GM19193 (cell line): ENCODE data around the gene AQP11.

ENCODE experiments used
- POLR2A ChIP-seq: IDR thresholded peaks from 4 replicates; pipeline ENCODE4 v1.6.1; 2011; ENCODE audit not compliant: insufficient read depth, insufficient read length; ENCODE audit errors: extremely low read depth

The AQP11 gene

GRCh38 chr11:77589521-77590193 lies at the start of gene AQP11:
TSS of gene AQP11 (plus strand) at chr11:77589953. CDS start at chr11:77589993, 40 bp downstream.
- TF ChIP-seq POLR2A = no peak

- no peak for TF ChIP-seq POLR2A
Measured at GRCh38 chr11:77542296-77542695, 47.5 kb upstream of the AQP11 start.

- no peak for TF ChIP-seq POLR2A
Measured at GRCh38 chr11:77547047-77547836, 42.5 kb upstream of the AQP11 start.

- no peak for TF ChIP-seq POLR2A
Measured at GRCh38 chr11:77547863-77548551, 41.7 kb upstream of the AQP11 start.

GRCh38 chr11:77548552-77549445 lies 41.0 kb upstream of the AQP11 start:
- TF ChIP-seq POLR2A = no peak

GRCh38 chr11:77557553-77557952 lies 32.2 kb upstream of the AQP11 start:
- no peak for TF ChIP-seq POLR2A

GRCh38 chr11:77558380-77558779 lies 31.4 kb upstream of the AQP11 start:
- TF ChIP-seq POLR2A = no peak

GRCh38 chr11:77559686-77560401 lies 29.9 kb upstream of the AQP11 start:
- TF ChIP-seq POLR2A = no peak

- TF ChIP-seq POLR2A = no peak
Measured at GRCh38 chr11:77560605-77561004, 29.1 kb upstream of the AQP11 start.

GRCh38 chr11:77561257-77561656 lies 28.5 kb upstream of the AQP11 start:
- no peak for TF ChIP-seq POLR2A

- no peak for TF ChIP-seq POLR2A
Measured at GRCh38 chr11:77568306-77568705, 21.4 kb upstream of the AQP11 start.

GRCh38 chr11:77568916-77569675 lies 20.7 kb upstream of the AQP11 start:
- TF ChIP-seq POLR2A = no peak

- no peak for TF ChIP-seq POLR2A
Measured at GRCh38 chr11:77569676-77570070, 20.1 kb upstream of the AQP11 start.
